Neuronal stem cell (in vitro differentiated cells): ENCODE data around the gene TCF7.

Source experiments
- DNase-seq: peaks from one replicate; pipeline ENCODE4 v3.0.0-alpha.2; 2013; ENCODE audit warnings: low spot score
- H2AFZ ChIP-seq: one replicate; pipeline ENCODE4 v1.6.1; 2013; ENCODE audit warnings: mild to moderate bottlenecking, low read length, inconsistent platforms
- H2AK5ac ChIP-seq: 2 replicates; pipeline ENCODE4 v1.6.1; 2013; ENCODE audit warnings: low read depth, mild to moderate bottlenecking, inconsistent platforms, low read length, moderate library complexity, mixed read lengths
- H2BK120ac ChIP-seq: 2 replicates; pipeline ENCODE4 v1.6.1; 2013; ENCODE audit warnings: low read depth, mild to moderate bottlenecking, inconsistent platforms, low read length, moderate library complexity, mixed read lengths
- H2BK12ac ChIP-seq: one replicate; pipeline ENCODE4 v1.6.1; 2013; ENCODE audit warnings: low read length, inconsistent platforms
- H2BK15ac ChIP-seq: 2 replicates; pipeline ENCODE4 v1.6.1; 2013; ENCODE audit warnings: mild to moderate bottlenecking, low read length, inconsistent platforms, mixed read lengths
- H2BK5ac ChIP-seq: one replicate; pipeline ENCODE4 v1.6.1; 2013; ENCODE audit warnings: inconsistent platforms, mild to moderate bottlenecking, low read length, moderate library complexity
- H3K14ac ChIP-seq: one replicate; pipeline ENCODE4 v1.6.1; 2013; ENCODE audit warnings: low read length, inconsistent platforms
- H3K18ac ChIP-seq: 2 replicates; pipeline ENCODE4 v1.6.1; 2013; ENCODE audit warnings: low read length, inconsistent platforms
- H3K23ac ChIP-seq: 2 replicates; pipeline ENCODE4 v1.6.1; 2013; ENCODE audit warnings: low read depth, mild to moderate bottlenecking, mixed read lengths, low read length, inconsistent platforms; ENCODE audit not compliant: poor library complexity
- H3K27ac ChIP-seq: replicated peaks from 3 replicates; pipeline ENCODE4 v1.5.1; 2013; ENCODE audit warnings: low read length, inconsistent platforms
- H3K27me3 ChIP-seq, 3 experiments: 2 replicates each; pipeline ENCODE4 v1.6.1; 2013; ENCODE audit warnings: low read length in 3 of 3, mild to moderate bottlenecking in 2 of 3, inconsistent platforms in 1 of 3, low read depth in 1 of 3, mixed read lengths in 1 of 3, moderate library complexity in 1 of 3; ENCODE audit not compliant: control insufficient read depth in 3 of 3, insufficient read depth in 3 of 3
- H3K36me3 ChIP-seq, 2 donors: replicated peaks in 1 of 2; 2 replicates each; pipeline ENCODE4 v1.6.1; 2013; ENCODE audit warnings: low read length in 2 of 2; ENCODE audit not compliant: control insufficient read depth in 2 of 2, insufficient read depth in 2 of 2
- H3K4ac ChIP-seq: 2 replicates; pipeline ENCODE4 v1.6.1; 2013; ENCODE audit warnings: inconsistent platforms, mild to moderate bottlenecking, low read length, moderate library complexity
- H3K4me1 ChIP-seq, 2 donors: 1 replicate in 1 of 2; 2 replicates in 1 of 2; pipeline ENCODE4 v1.6.1; 2013; ENCODE audit warnings: low read length in 2 of 2, low read depth in 1 of 2; ENCODE audit not compliant: control insufficient read depth in 2 of 2, insufficient read depth in 1 of 2
- H3K4me2 ChIP-seq: one replicate; pipeline ENCODE4 v1.6.1; 2013; ENCODE audit warnings: mild to moderate bottlenecking, low read length, inconsistent platforms; ENCODE audit not compliant: insufficient read depth, poor library complexity, severe bottlenecking
- H3K4me3 ChIP-seq, 2 donors: 2 replicates each; pipeline ENCODE4 v1.5.1; 2013; ENCODE audit warnings: low read length in 2 of 2, mild to moderate bottlenecking in 2 of 2, inconsistent platforms in 1 of 2, moderate library complexity in 1 of 2
- H3K79me1 ChIP-seq: one replicate; pipeline ENCODE4 v1.6.1; 2013; ENCODE audit warnings: low read depth, mild to moderate bottlenecking, inconsistent platforms, low read length, moderate library complexity
- H3K9ac ChIP-seq: one replicate; pipeline ENCODE4 v1.6.1; 2013; ENCODE audit warnings: mild to moderate bottlenecking, low read depth, low read length, inconsistent platforms; ENCODE audit not compliant: poor library complexity
- H3K9me3 ChIP-seq, 2 donors: replicated peaks in 1 of 2; 2 replicates each; pipeline versions ENCODE3 to v1.6.1; 2013; ENCODE audit warnings: low read length in 2 of 2, mild to moderate bottlenecking in 2 of 2, inconsistent platforms in 1 of 2, low read depth in 1 of 2, mixed read lengths in 1 of 2, moderate library complexity in 1 of 2; ENCODE audit not compliant: control insufficient read depth in 2 of 2, insufficient read depth in 1 of 2
- H4K8ac ChIP-seq: one replicate; pipeline ENCODE4 v1.6.1; 2013; ENCODE audit warnings: low read depth, mild to moderate bottlenecking, inconsistent platforms, low read length, moderate library complexity
- H4K91ac ChIP-seq: one replicate; pipeline ENCODE4 v1.6.1; 2013; ENCODE audit warnings: low read length, low read depth, mild to moderate bottlenecking, inconsistent platforms; ENCODE audit not compliant: poor library complexity
- WGBS, 2 donors: extraction: QIAGEN DNeasy Blood & Tissue Kit; methylation state at CpG; one replicate each; pipeline ENCODE4 v1.1.7; 2013; ENCODE audit warnings: missing lambda C conversion rate in 2 of 2, mixed read lengths in 1 of 2; ENCODE audit not compliant: insufficient read length in 2 of 2, insufficient replicate concordance in 1 of 2; ENCODE audit errors: extremely low coverage in 2 of 2; 5-methylcytosine and 5-hydroxymethylcytosine counted together

TCF7 gene

GRCh38 chr5:134084022-134084565 lies 30.4 kb upstream of the TCF7 start:
- Histone ChIP-seq H3K14ac (peak overlapping the region; percentile 83), H3K4me3 (no peak overlapping the region), H2AFZ (no peak overlapping the region), H4K91ac (no peak overlapping the region), H3K36me3 (no peaks in the 10 kb centered on the region), H2AK5ac (peak overlapping the region; percentile 44), H3K79me1 (no peaks in the 10 kb centered on the region), H2BK12ac (no peak overlapping the region), H2BK5ac (no peak overlapping the region), H3K4ac (peak overlapping the region; percentile 17), H3K9me3 (peaks cover 0 to 1% of the 10 kb centered on the region in 2 donors), H3K18ac (peak overlapping the region; percentile 35), H2BK120ac (no peak overlapping the region), H3K27ac (no peak overlapping the region), H3K4me2 (no peak overlapping the region), H3K23ac (no peak overlapping the region), H2BK15ac (no peak overlapping the region), H4K8ac (no peak overlapping the region), H3K27me3 (peaks cover 0 to 14% (median 0%) of the 10 kb centered on the region in 3 experiments), H3K9ac (no peak overlapping the region), H3K4me1 (peaks cover 0 to 6% of the 10 kb centered on the region in 2 donors)
- no CpG with 5 or more reads among the region's 5 CpGs for WGBS, 2 donors
- no peak for DNase-seq

GRCh38 chr5:134084570-134084969 lies 29.9 kb upstream of the TCF7 start:
- H3K4me3 ChIP-seq: no peak overlapping the region
- H2AFZ ChIP-seq: no peak overlapping the region
- H4K91ac ChIP-seq: no peak overlapping the region
- H3K9ac ChIP-seq: no peak overlapping the region
- H3K23ac ChIP-seq: no peak overlapping the region
- peaks cover 0 to 6% of the 10 kb centered on the region in 2 donors for H3K4me1 ChIP-seq
- H3K36me3 ChIP-seq: no peaks in the 10 kb centered on the region
- no peak overlapping the region for H3K4me2 ChIP-seq
- peaks cover 0 to 1% of the 10 kb centered on the region in 2 donors for H3K9me3 ChIP-seq
- no peak overlapping the region for H2BK12ac ChIP-seq
- H3K4ac ChIP-seq: peak overlapping the region; percentile 17
- H3K27me3 ChIP-seq: peaks cover 0 to 14% (median 0%) of the 10 kb centered on the region in 3 experiments
- no peak overlapping the region for H4K8ac ChIP-seq
- no peak overlapping the region for H2BK120ac ChIP-seq
- DNase-seq: no peak
- H2AK5ac ChIP-seq: peak overlapping the region; percentile 44
- H2BK15ac ChIP-seq: no peak overlapping the region
- no peak overlapping the region for H3K14ac ChIP-seq
- no peak overlapping the region for H2BK5ac ChIP-seq
- H3K18ac ChIP-seq: peak overlapping the region; percentile 35
- no peaks in the 10 kb centered on the region for H3K79me1 ChIP-seq
- H3K27ac ChIP-seq: no peak overlapping the region
- no CpG with 5 or more reads among the region's 2 CpGs for WGBS, 2 donors

GRCh38 chr5:134085411-134085810 lies 29.1 kb upstream of the TCF7 start:
- H3K9me3 ChIP-seq: peaks cover 0 to 1% of the 10 kb centered on the region in 2 donors

GRCh38 chr5:134086225-134086942 lies 28.1 kb upstream of the TCF7 start:
- H3K9ac ChIP-seq: no peak overlapping the region
- H3K4me1 ChIP-seq: peaks cover 0 to 6% of the 10 kb centered on the region in 2 donors
- no peak overlapping the region for H3K18ac ChIP-seq
- H2BK120ac ChIP-seq: no peak overlapping the region
- no peak overlapping the region for H3K27ac ChIP-seq
- DNase-seq: no peak
- no peak overlapping the region for H3K4me3 ChIP-seq
- no peak overlapping the region for H3K4me2 ChIP-seq
- H3K27me3 ChIP-seq: peaks cover 0 to 18% (median 0%) of the 10 kb centered on the region in 3 experiments
- H3K14ac ChIP-seq: no peak overlapping the region
- no peak overlapping the region for H3K23ac ChIP-seq
- H3K79me1 ChIP-seq: no peaks in the 10 kb centered on the region
- H4K8ac ChIP-seq: no peak overlapping the region
- H2BK12ac ChIP-seq: no peak overlapping the region
- H2AK5ac ChIP-seq: no peak overlapping the region
- no peak overlapping the region for H2BK15ac ChIP-seq
- peaks cover 0 to 1% of the 10 kb centered on the region in 2 donors for H3K9me3 ChIP-seq
- no peak overlapping the region for H3K4ac ChIP-seq
- WGBS, 2 donors: no CpG with 5 or more reads among the region's 8 CpGs
- H4K91ac ChIP-seq: no peak overlapping the region
- no peaks in the 10 kb centered on the region for H3K36me3 ChIP-seq
- H2BK5ac ChIP-seq: no peak overlapping the region
- H2AFZ ChIP-seq: no peak overlapping the region

More at GRCh38 chr5:134085411-134085810, 29.1 kb upstream of the TCF7 start:
- peaks cover 0 to 14% (median 0%) of the 10 kb centered on the region in 3 experiments for H3K27me3 ChIP-seq
- no peaks in the 10 kb centered on the region for H3K79me1 ChIP-seq
- no peak overlapping the region for H3K27ac ChIP-seq
- no peak overlapping the region for H2AK5ac ChIP-seq
- H4K8ac ChIP-seq: no peak overlapping the region
- no peak for DNase-seq
- H3K4ac ChIP-seq: no peak overlapping the region
- no peak overlapping the region for H3K14ac ChIP-seq
- WGBS, 2 donors: no CpG with 5 or more reads among the region's 6 CpGs
- no peaks in the 10 kb centered on the region for H3K36me3 ChIP-seq
- no peak overlapping the region for H2BK120ac ChIP-seq
- no peak overlapping the region for H3K4me3 ChIP-seq
- H3K4me1 ChIP-seq: peaks cover 0 to 6% of the 10 kb centered on the region in 2 donors
- H3K4me2 ChIP-seq: no peak overlapping the region
- H2BK15ac ChIP-seq: no peak overlapping the region
- H2BK12ac ChIP-seq: no peak overlapping the region
- H2AFZ ChIP-seq: no peak overlapping the region
- H3K9ac ChIP-seq: no peak overlapping the region
- no peak overlapping the region for H4K91ac ChIP-seq
- H3K23ac ChIP-seq: no peak overlapping the region
- H3K18ac ChIP-seq: no peak overlapping the region
- no peak overlapping the region for H2BK5ac ChIP-seq
